ENCODE results near the gene RGL2. TPM values are rescaled to one million over a fixed set of nuclear protein-coding genes. Genes with fewer than 3 reads are reported as not detected.
"Not testable (repeated sequence)": the region's sequence is repeated elsewhere in the genome, so short reads cannot be mapped to it uniquely, and the experiment has no call there.

The RGL2 gene
- total RNA-seq (2021; ENCODE audit: unreplicated experiment) (84.4 TPM), Bru-seq, nascent RNA (percentile 66 among the genes with signal in this experiment), BruChase-seq, experiment 1, labeled RNA remaining after a 2-hour chase (percentile 81 among the genes with signal in this experiment), BruChase-seq, experiment 2, labeled RNA remaining after a 6-hour chase (percentile 87 among the genes with signal in this experiment)
- 102 TPM for polyA plus RNA-seq (2012; ENCODE audit: insufficient read length)
- long read RNA-seq, transcript RGL2-247 (18 exons, 3,278 nt): major isoform, 37 of 205 reads
- long read RNA-seq, partial matches to known transcripts: 72 of 205 reads
- long read RNA-seq, other reads (novel, unspliced or antisense): 95 of 205 reads

GRCh38 chr6:33298773-33299236, at the start of gene RGL2:
TSS of gene RGL2 (minus strand) at chr6:33298942. CDS start at chr6:33298610, 332 bp downstream.
- Histone ChIP-seq H3K36me3 (ENCODE audit: control insufficient read depth, insufficient read depth, low read length) (peaks cover 10% of the 10 kb centered on the region), H3K27ac (ENCODE audit: low read length) (peak within 1 kb of the TSS; percentile 97), H3K27me3 (ENCODE audit: control insufficient read depth, insufficient read depth, low read length) (no peaks in the 10 kb centered on the region), H3K9me3 (ENCODE audit: control insufficient read depth, insufficient read depth, low read depth, low read length) (no peaks in the 10 kb centered on the region), H3K4me3 (ENCODE audit: low read depth in 2 of 2, low read length in 2 of 2) (peak within 1 kb of the TSS; percentile 72 to 80), H3K4me1 (ENCODE audit: control insufficient read depth, insufficient read depth, low read length) (peaks cover 13% of the 10 kb centered on the region)
- DNase-seq (ENCODE audit: low read depth, low spot score) (no peak), ATAC-seq (peak; percentile 32)
- no TSS peak for BruUV-seq (replicated peaks)
- ChIA-PET CTCF (interaction anchor here (0.6 to 1.6 kb wide), 3 partner anchors 19 to 84 kb away, joined by 5 to 9 read pairs (median 5); partner anchors contain the start of genes B3GALT4 and ZBTB22), POLR2A (interaction anchor here (0.6 to 1.1 kb wide), 2 partner anchors 9 to 255 kb away, joined by 3 read pairs; partner anchors contain the start of genes PFDN6 and WDR46)
- TF ChIP-seq TCF7L2 (IDR thresholded peaks at IDR 0.05; ENCODE audit: low read depth, low read length) (no peak), CTCF (IDR thresholded peaks at IDR 0.05) (no peak), POLR2AphosphoS5 (IDR thresholded peaks at IDR 0.05; ENCODE audit: low read depth, low read length) (no peak), SIN3A (IDR thresholded peaks at IDR 0.05; ENCODE audit: borderline replicate concordance, insufficient read depth, low read depth, low read length) (no peak), REST (IDR thresholded peaks at IDR 0.05; ENCODE audit: insufficient read depth in 1 of 2, low read depth in 2 of 2, low read length in 1 of 2) (no peak)
- intact Hi-C loops (cut with micrococcal nuclease; ENCODE audit: unreplicated experiment): no loop called here
- in situ Hi-C loops (cut with HindIII; ENCODE audit: low pct_unique_long_range_greater_than_20kb, low sequenced_read_pairs): no loop called here

- POLR2A ChIA-PET: no interaction called here
- TF ChIP-seq REST (IDR thresholded peaks at IDR 0.05; ENCODE audit: insufficient read depth in 1 of 2, low read depth in 2 of 2, low read length in 1 of 2): no peak
- no peak for TF ChIP-seq TCF7L2 (IDR thresholded peaks at IDR 0.05; ENCODE audit: low read depth, low read length)
- no peak for TF ChIP-seq POLR2AphosphoS5 (IDR thresholded peaks at IDR 0.05; ENCODE audit: low read depth, low read length)
- no peak for TF ChIP-seq SIN3A (IDR thresholded peaks at IDR 0.05; ENCODE audit: borderline replicate concordance, insufficient read depth, low read depth, low read length)
- no peak for TF ChIP-seq CTCF (IDR thresholded peaks at IDR 0.05)
- no peaks in the 10 kb centered on the region for H3K9me3 ChIP-seq (ENCODE audit: control insufficient read depth, insufficient read depth, low read depth, low read length)
- no peak overlapping the region for H3K27ac ChIP-seq (ENCODE audit: low read length)
- no peaks in the 10 kb centered on the region for H3K36me3 ChIP-seq (ENCODE audit: control insufficient read depth, insufficient read depth, low read length)
- H3K4me1 ChIP-seq (ENCODE audit: control insufficient read depth, insufficient read depth, low read length): 0 out of 2 replicates have a peak, but pooled peaks cover 4% of the 10 kb centered on the region
- CTCF ChIA-PET: no interaction called here
- ATAC-seq: no peak
- H3K4me3 ChIP-seq (ENCODE audit: low read depth in 2 of 2, low read length in 2 of 2): no peak overlapping the region
- no peak for DNase-seq (ENCODE audit: low read depth, low spot score)
- in situ Hi-C loops (cut with HindIII; ENCODE audit: low pct_unique_long_range_greater_than_20kb, low sequenced_read_pairs): no loop called here
- no TSS peak for BruUV-seq (replicated peaks)
- intact Hi-C loops (cut with micrococcal nuclease; ENCODE audit: unreplicated experiment): no loop called here
- no peaks in the 10 kb centered on the region for H3K27me3 ChIP-seq (ENCODE audit: control insufficient read depth, insufficient read depth, low read length)
These were observed 49.1 kb upstream of the RGL2 start for GRCh38 chr6:33347816-33348215.

- POLR2A ChIA-PET; intact Hi-C loops (cut with micrococcal nuclease; ENCODE audit: unreplicated experiment); BruUV-seq (replicated peaks); H3K27me3 ChIP-seq (ENCODE audit: control insufficient read depth, insufficient read depth, low read length); in situ Hi-C loops (cut with HindIII; ENCODE audit: low pct_unique_long_range_greater_than_20kb, low sequenced_read_pairs); DNase-seq (ENCODE audit: low read depth, low spot score); H3K4me1 ChIP-seq (ENCODE audit: control insufficient read depth, insufficient read depth, low read length); CTCF ChIA-PET; H3K36me3 ChIP-seq (ENCODE audit: control insufficient read depth, insufficient read depth, low read length); ATAC-seq; H3K9me3 ChIP-seq (ENCODE audit: control insufficient read depth, insufficient read depth, low read depth, low read length); H3K4me3 ChIP-seq (ENCODE audit: low read depth in 2 of 2, low read length in 2 of 2); H3K27ac ChIP-seq (ENCODE audit: low read length): not testable (repeated sequence)
These were observed 48.2 kb upstream of the RGL2 start for GRCh38 chr6:33346972-33347371.
